Suppressor macrophage treated with lipopolysaccharide for 4 hours (primary cell): Measurements from ENCODE around the gene NEDD4L.

Source experiments
- DNase-seq: peaks from one replicate; pipeline ENCODE4 v3.0.0-alpha.2; 2020

Gene NEDD4L

DNA sequence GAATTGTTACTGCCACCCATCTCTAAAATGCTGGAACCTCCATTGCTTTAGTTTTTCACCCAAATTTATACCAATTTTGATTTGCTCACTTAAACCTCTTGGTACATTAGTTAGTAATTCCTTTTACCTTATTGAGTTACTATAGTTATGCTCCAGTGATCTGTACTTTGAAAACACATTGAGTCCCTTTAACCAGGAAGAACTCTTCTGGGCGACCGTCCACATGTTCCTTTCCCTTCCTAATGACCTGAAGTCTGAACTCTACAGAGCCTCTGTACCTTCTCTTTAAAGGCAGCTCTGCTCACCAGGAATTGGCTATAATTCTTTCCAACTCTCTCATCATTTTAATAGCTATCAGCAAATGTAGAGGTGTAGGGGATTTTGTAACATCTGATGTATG, 290.0 kb downstream of the NEDD4L start:
- no peak for DNase-seq

GRCh38 chr18:58335223-58335622, 291.2 kb downstream of the NEDD4L start:
- DNase-seq: no peak

DNA sequence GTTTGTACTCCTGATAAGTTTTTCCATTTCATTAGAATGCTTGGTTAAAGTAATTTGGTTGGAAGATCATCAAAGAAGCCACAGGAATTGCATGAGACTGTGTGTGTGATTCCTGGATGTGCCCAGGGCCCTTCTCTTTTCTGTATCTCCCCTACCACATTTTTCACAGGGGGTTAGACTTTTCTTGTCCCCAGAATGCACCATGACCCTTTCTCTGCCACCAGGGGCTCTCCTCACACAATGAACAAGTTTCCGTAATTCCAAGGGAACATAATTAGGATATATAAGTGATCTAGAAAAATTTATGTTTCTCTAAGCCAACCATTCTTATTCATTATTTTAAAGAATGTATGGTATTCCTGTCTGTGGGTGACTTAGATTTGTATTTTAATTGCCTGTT, 291.8 kb downstream of the NEDD4L start:
- no peak for DNase-seq

DNA sequence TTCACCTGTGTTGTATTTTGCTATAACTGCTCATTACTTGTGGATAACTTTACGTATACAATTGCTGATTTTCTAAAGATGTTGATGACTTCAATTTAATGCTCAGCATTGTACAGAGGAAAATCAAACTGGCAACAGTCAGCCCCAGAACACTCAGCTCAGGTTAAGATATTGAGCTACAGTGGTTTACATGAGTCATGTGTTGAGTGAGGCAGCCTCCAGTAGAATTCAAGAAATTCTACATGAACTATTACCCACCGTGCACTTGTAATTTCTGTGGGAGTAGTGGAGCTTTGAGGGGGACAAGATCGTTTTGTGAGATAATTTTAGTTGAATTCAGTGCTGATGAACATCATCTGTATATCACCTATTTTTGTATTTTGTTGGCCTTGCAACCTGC, 292.6 kb downstream of the NEDD4L start:
- no peak for DNase-seq

- no peak for DNase-seq
These were observed 293.3 kb downstream of the NEDD4L start for GRCh38 chr18:58337285-58337684.

GRCh38 chr18:58337686-58338085, 293.7 kb downstream of the NEDD4L start:
- no peak for DNase-seq

GRCh38 chr18:58338141-58338540, 294.1 kb downstream of the NEDD4L start:
- no peak for DNase-seq

- DNase-seq: no peak
These were observed 295.1 kb downstream of the NEDD4L start for GRCh38 chr18:58338961-58339592.

DNA sequence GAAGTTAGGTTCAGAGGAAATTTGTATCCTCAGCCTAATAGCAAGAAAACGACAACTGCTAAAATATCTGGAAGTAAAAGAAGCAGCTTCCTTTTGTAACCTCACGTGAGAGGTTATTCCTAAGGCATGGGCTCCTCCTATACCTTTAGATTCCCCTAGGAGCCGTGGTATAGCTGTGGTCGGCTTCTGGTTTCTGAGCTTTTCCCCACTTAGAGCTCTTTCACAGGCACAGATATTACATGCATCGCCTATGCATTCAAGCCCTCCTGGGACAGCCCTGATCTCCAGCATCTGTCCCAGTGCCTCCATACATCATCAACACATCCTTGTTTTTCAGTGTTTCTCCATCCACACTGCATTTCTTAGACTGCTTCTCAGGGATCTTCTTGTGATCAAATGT, 295.9 kb downstream of the NEDD4L start:
- no peak for DNase-seq

DNA sequence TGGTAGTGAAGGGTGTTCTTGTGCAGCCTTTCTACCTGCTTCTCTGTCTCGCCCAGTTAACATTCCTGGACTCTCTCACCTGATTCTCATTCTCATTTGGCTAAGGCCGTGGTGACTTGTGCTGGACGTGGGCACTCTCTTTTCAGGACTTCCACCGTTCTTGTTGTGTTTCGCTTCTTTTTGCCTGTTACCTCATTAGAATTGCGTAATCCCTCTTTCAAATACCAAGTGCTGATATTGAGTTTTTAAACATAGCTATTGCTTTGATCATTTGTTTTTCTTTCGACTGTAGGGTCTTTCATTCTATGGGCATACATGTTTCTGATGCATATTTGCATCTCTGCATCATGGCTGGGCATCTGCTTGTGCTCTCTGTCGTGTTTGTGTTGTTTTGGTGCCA, 297.9 kb downstream of the NEDD4L start:
- peak; percentile 14 for DNase-seq

DNA sequence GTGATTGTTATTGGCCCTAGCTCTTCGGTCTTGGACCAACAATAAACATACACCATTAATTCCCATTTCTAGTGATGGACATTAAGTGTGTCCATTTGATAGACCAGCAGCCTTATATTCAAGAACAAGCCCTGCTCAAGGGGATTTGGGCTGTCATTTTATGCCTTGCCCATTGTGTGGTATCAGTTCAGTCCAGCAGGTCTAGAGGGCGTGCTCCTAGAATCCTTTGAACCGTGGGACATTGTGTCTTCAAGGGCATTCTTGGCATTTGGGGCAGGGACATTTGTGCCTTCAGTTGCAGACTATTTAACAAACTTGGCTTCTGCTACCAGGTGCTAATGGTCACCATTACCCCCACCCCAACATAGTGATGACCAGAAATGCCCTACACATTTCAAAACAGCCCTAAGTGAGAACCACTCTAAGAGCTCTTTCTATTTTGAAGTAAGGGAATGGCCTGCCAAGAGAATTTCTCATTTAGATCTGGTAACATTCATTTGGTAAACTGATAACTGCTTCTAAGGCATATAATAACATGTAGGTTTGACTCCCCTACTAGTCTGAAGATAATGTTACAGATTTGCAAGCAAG, 300.1 kb downstream of the NEDD4L start:
- no peak for DNase-seq

- DNase-seq: no peak
These were observed 300.9 kb downstream of the NEDD4L start for GRCh38 chr18:58344861-58345463.

DNA sequence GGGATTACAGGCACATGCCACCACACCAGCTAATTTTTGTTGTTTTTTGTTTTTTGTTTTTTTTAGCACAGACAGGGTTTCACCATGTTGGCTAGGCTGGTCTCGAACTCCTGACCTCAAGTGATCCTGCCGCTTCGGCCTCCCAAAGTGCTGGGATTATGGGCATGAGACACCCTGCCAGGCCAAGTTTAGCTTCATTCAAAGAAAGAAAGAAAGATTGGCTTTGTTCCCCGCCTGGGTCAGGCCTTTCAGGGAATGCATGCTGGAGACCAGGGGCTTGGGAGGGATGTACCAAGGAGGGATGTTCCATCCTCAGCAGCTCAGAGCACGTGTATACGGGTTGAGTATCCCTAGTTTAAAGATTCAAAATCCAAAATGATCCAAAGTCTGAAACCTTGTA, 301.8 kb downstream of the NEDD4L start:
- no peak for DNase-seq

- no peak for DNase-seq
These were observed 303.1 kb downstream of the NEDD4L start for GRCh38 chr18:58347135-58347534.

DNA sequence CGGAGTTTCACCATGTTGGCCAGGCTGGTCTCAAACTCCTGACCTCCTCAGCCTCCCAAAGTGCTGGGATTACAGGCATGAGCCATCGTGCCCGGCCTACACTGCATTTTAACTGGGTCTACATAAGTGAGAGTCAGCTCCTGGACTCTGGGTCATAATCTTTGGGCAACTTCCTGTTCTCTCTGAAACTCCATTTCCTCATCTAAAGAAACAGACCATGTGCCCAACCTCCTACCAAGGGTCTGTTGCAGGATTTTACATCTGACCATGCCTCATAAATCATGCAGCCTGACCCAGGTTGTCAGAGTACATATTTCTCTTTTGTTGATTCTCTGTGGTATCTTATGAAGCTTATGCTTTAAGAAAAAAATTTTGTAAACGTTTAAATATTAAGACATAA, 304.5 kb downstream of the NEDD4L start:
- DNase-seq: peak; percentile 81

DNA sequence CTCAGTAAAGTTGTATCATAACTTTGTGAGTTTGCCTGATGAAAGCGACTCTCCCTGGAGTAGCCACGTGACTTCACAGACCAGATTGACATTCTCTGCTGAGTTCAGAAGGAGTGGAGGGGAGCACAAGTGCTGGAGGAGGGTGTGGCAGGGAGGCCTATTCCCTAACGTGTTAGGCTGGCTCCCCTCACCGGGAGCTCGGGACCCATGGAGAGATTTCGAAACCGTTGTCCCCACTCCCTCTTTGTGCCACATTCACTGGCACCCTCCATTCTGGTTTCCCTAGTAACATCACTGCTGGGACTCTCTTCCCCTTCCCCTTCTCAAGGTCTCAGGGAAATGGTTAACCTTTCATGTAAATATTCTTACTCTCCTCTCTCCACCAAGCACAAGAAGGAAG, 304.9 kb downstream of the NEDD4L start:
- DNase-seq: no peak

DNA sequence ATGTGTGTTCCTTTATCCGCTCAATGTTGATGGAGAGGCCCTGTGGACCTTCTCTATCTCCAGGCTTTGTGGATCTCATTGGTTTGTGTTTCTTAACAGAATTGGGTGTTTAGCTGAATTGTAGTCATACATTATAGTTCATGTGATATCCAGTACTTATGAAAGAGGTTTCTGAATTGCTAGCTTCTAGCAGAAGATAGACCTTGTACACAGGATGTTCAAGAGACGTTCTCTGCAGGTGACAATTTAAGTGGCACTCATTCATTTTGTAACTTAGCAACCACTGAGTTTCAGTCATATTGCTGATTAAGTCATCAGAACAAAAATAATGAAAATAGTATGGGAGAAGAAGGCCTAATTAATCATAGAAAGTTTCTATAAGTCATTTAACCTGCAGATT, 305.6 kb downstream of the NEDD4L start:
- DNase-seq: no peak

GRCh38 chr18:58350526-58350925, 306.5 kb downstream of the NEDD4L start:
- DNase-seq: no peak

DNA sequence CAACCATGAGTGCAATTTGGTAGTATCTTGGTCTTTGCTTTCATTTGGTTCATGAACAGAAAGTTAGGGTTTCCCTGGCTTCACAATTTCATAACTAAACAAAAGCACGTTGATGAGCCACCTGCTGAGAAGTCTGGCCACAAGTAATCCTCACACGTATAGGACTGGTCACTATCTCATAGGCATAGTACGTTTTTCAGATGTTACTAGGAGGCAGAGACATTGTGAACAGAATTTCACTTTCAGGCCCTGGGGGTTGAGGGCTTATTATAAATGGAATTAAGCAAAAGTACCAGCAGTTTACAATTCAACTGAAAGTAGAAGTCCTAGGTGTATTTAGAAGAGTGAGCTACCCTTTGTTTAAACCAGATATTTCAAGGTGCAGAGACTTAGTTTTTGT, 307.8 kb downstream of the NEDD4L start:
- DNase-seq: no peak

- DNase-seq: no peak
These were observed 309.6 kb downstream of the NEDD4L start for GRCh38 chr18:58353581-58353980.

GRCh38 chr18:58354051-58354450, 310.0 kb downstream of the NEDD4L start:
- DNase-seq: no peak

- DNase-seq: no peak
These were observed 310.8 kb downstream of the NEDD4L start for GRCh38 chr18:58354791-58355190.

DNA sequence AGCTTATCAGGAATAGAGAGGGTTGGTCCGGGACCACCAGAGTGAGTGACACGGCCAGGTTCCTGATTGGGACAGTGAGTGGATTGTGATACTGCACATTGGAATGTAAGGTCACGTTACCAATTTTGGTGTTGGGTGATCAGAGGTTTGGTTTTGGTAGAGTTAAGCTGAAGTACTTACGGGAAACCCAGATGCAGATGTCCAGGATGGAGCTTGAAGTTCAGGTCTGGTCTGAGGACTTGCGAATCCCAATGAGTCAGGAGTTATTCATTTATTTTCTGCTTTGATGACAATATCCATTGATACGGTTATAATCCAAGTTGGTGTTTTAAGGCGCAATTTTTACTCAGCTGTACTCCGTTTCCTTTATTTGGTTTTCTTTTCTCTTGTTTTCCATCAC, 311.2 kb downstream of the NEDD4L start:
- DNase-seq: no peak

DNA sequence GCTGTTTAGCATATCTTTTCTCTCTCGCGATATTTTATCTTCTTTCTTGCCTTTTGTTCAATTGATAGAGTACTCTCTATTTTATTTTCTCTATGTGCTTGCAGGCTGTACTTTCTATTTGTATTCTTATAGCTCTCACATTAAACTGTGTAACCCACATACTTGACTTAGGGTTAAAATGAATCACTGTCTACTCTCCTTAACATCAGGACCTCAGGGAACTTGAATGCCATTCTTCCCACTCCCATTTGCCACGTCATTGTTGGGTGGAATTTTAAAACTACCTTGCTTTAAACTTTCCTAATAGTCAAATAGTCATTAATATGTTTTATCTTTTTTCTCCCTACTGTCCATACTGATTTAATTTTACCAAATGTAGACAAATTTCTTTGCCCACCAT, 315.2 kb downstream of the NEDD4L start:
- DNase-seq: no peak

DNA sequence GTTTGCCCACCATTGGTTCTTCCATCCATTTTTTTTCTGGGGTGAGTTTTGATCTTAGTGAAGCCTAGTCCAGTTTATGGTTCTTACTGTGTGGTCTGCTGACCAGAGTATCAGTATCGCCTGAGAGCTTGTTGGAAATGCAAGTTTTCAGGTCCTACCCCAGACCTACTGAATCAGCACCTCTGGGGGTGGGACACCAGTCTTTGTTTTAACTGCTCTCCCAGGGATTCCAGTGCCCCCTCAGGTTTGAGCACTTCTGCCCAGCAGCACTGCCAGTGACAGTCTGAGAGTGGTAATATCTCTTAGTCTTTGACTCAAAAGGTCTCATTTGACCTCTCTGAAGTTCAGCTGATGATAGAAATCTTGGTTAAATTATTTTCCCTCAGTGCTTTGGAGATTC, 315.6 kb downstream of the NEDD4L start:
- DNase-seq: no peak
